HepG2 (cell line): ENCODE results near the gene OARD1. TPM values are rescaled to one million over a fixed set of nuclear protein-coding genes. Genes with fewer than 3 reads are reported as not detected.

Experiments
- CBX1 ChIP-seq: IDR thresholded peaks from one replicate; pipeline ENCODE4 v1.6.1; 2016; ENCODE audit warnings: antibody characterized with exemption, low read depth
- CEBPB ChIP-seq: IDR thresholded peaks from 2 replicates; pipeline ENCODE4 v1.6.1; 2011; ENCODE audit warnings: low read depth, low read length, improper control_type of control experiment, borderline replicate concordance
- CSRNP2 ChIP-seq: sonication (generic); formaldehyde crosslinking; conservative IDR thresholded peaks from 2 replicates; pipeline ENCODE4 v1.8.0; 2022; ENCODE audit warnings: low read depth, missing genetic modification reagents
- DRAP1 ChIP-seq: IDR thresholded peaks from 2 replicates; pipeline ENCODE4 v1.6.1; 2016; ENCODE audit warnings: missing genetic modification reagents, missing compliant biosample characterization
- KMT2B ChIP-seq: IDR thresholded peaks from 2 replicates; pipeline ENCODE4 v1.6.1; 2016; ENCODE audit warnings: missing genetic modification reagents, missing compliant biosample characterization
- MBD4 ChIP-seq: IDR thresholded peaks from 2 replicates; pipeline ENCODE4 v1.6.1; 2012; ENCODE audit warnings: low read length, inconsistent platforms, borderline replicate concordance
- NFYB ChIP-seq: sonication (generic); formaldehyde crosslinking; IDR thresholded peaks from 2 replicates; pipeline ENCODE4 v1.4.0; 2020; ENCODE audit warnings: missing genetic modification reagents
- PLRG1 ChIP-seq: fragments of 450-650 bp; conservative IDR thresholded peaks from 2 replicates; pipeline ENCODE4 v1.6.1; 2016
- PRPF4 ChIP-seq: fragments of 200-400 bp; formaldehyde crosslinking; IDR thresholded peaks from 2 replicates; pipeline ENCODE4 v1.6.1; 2016; ENCODE audit warnings: low read length, low read depth; ENCODE audit not compliant: poor library complexity, severe bottlenecking
- RARA ChIP-seq: IDR thresholded peaks from 2 replicates; pipeline ENCODE4 v1.6.1; 2016; ENCODE audit warnings: missing genetic modification reagents, missing compliant biosample characterization
- SNAPC2 ChIP-seq: sonication (generic); formaldehyde crosslinking; IDR thresholded peaks from 2 replicates; pipeline ENCODE4 v1.8.1; 2022; ENCODE audit warnings: mild to moderate bottlenecking, missing genetic modification reagents
- SOX6 ChIP-seq, 2 experiments: fragments of 450-650 bp in 1 of 2; sonication (generic) in 1 of 2; formaldehyde crosslinking in 1 of 2; IDR thresholded peaks; 2 replicates each; pipeline versions ENCODE4 v1.4.0 to v1.6.1; 2017 to 2020; ENCODE audit warnings: antibody characterized with exemption in 1 of 2, mild to moderate bottlenecking in 1 of 2, missing genetic modification reagents in 1 of 2
- TEAD2 ChIP-seq: sonication (generic); formaldehyde crosslinking; IDR thresholded peaks from 2 replicates; pipeline ENCODE4 v1.9.0; 2021; ENCODE audit warnings: missing genetic modification reagents
- TERF1 ChIP-seq: sonication (generic); formaldehyde crosslinking; IDR thresholded peaks from 2 replicates; pipeline ENCODE4 v1.8.0; 2022; ENCODE audit warnings: mild to moderate bottlenecking, missing genetic modification reagents, moderate library complexity
- THAP8 ChIP-seq: sonication (generic); formaldehyde crosslinking; IDR thresholded peaks from 2 replicates; pipeline ENCODE4 v1.5.1; 2020; ENCODE audit warnings: missing genetic modification reagents, mild to moderate bottlenecking, borderline replicate concordance
- TRIM22 ChIP-seq: fragments of 450-650 bp; IDR thresholded peaks from 2 replicates; pipeline ENCODE4 v1.6.1; 2017
- ZC3H13 ChIP-seq: sonication (generic); formaldehyde crosslinking; IDR thresholded peaks from 2 replicates; pipeline ENCODE4 v1.8.1; 2023; ENCODE audit warnings: mild to moderate bottlenecking, missing genetic modification reagents, moderate library complexity
- ZFYVE20 ChIP-seq: sonication (generic); formaldehyde crosslinking; IDR thresholded peaks from 2 replicates; pipeline ENCODE4 v1.8.0; 2023; ENCODE audit warnings: low read depth, mild to moderate bottlenecking, moderate library complexity, missing genetic modification reagents, borderline replicate concordance
- ZNF121 ChIP-seq: sonication (generic); formaldehyde crosslinking; IDR thresholded peaks from 2 replicates; pipeline ENCODE4 v1.5.0; 2020; ENCODE audit warnings: mild to moderate bottlenecking, missing genetic modification reagents
- ZNF451 ChIP-seq: sonication (generic); formaldehyde crosslinking; IDR thresholded peaks from 2 replicates; pipeline ENCODE4 v1.5.0; 2020; ENCODE audit warnings: mild to moderate bottlenecking, missing genetic modification reagents
- ZNF460 ChIP-seq: sonication (generic); formaldehyde crosslinking; IDR thresholded peaks from 2 replicates; pipeline ENCODE4 v1.5.1; 2020; ENCODE audit warnings: missing genetic modification reagents, mild to moderate bottlenecking, borderline replicate concordance
- ZNF512B ChIP-seq: sonication (generic); formaldehyde crosslinking; IDR thresholded peaks from 2 replicates; pipeline ENCODE4 v1.5.1; 2020; ENCODE audit warnings: missing genetic modification reagents, mild to moderate bottlenecking, borderline replicate concordance
- ZNF672 ChIP-seq: sonication (generic); formaldehyde crosslinking; IDR thresholded peaks from 2 replicates; pipeline ENCODE4 v1.8.1; 2022; ENCODE audit warnings: missing genetic modification reagents
- polyA plus RNA-seq, 8 experiments: library from polyadenylated mRNA; depleted of rRNA in 3 of 8; stranded (reverse) in 7 of 8; unstranded in 1 of 8; fragments of >200 nt; fragmentation: Illumina TruSeq in 4 of 8; extraction: Trizol in 4 of 8; gene quantifications; 2 replicates each; pipeline versions ENCODE4 v1.2.1 to v1.2.3, GENCODE V29; 2011 to 2016; ENCODE audit warnings: low read depth in 4 of 8, missing spikeins in 1 of 8, mixed read lengths in 1 of 8; ENCODE audit not compliant: insufficient read depth in 1 of 8
- total RNA-seq, 5 experiments: library from RNA; depleted of rRNA; stranded (reverse); fragments of >200 nt; fragmentation: Illumina TruSeq; extraction: Trizol; gene quantifications; 2 replicates each; pipeline ENCODE4 v1.2.3, GENCODE V29; 2016; ENCODE audit warnings: low read depth in 1 of 5

Gene OARD1
- total and polyA plus RNA-seq, 2 of the 13 experiments (the other 11 are each of a cell fraction or from before 2014, with no cell fraction given), result 18.4 to 49.0 TPM

- no peak for TF ChIP-seq TRIM22
- no peak for TF ChIP-seq PRPF4
- TF ChIP-seq TEAD2 (CRISPR knock-in tag), result no peak
- no peak for TF ChIP-seq SOX6 (IDR thresholded peaks at IDR 0.05)
- peak; percentile 92 for TF ChIP-seq SOX6 (CRISPR knock-in tag; IDR thresholded peaks at IDR 0.05)
- TF ChIP-seq KMT2B (CRISPR knock-in tag), result peak; percentile 75; the same call in 1 of the 2 replicates
- TF ChIP-seq ZNF512B (CRISPR knock-in tag), result no peak
- TF ChIP-seq ZNF121 (CRISPR knock-in tag), result no peak
- no peak for TF ChIP-seq TERF1 (CRISPR knock-in tag)
- peak; percentile 65; the same call in 1 of the 2 replicates for TF ChIP-seq ZC3H13 (CRISPR knock-in tag)
- no peak for TF ChIP-seq ZFYVE20 (CRISPR knock-in tag)
- TF ChIP-seq PLRG1, result no peak
- no peak for TF ChIP-seq THAP8 (CRISPR knock-in tag)
- TF ChIP-seq CBX1, result no peak
- no peak for TF ChIP-seq ZNF672 (CRISPR knock-in tag)
- TF ChIP-seq CSRNP2 (CRISPR knock-in tag), result no peak
- no peak for TF ChIP-seq ZNF451
- no peak for TF ChIP-seq ZNF460 (CRISPR knock-in tag)
- no peak for TF ChIP-seq SNAPC2 (CRISPR knock-in tag)
- peak; percentile 37; the same call in 1 of the 2 replicates for TF ChIP-seq DRAP1
- TF ChIP-seq NFYB (CRISPR knock-in tag), result no peak
- TF ChIP-seq MBD4, result peak; percentile 90
- TF ChIP-seq CEBPB, result no peak
- TF ChIP-seq RARA (CRISPR knock-in tag), result peak; percentile 99
These were observed 6.6 kb downstream of the OARD1 start (continued) for GRCh38 chr6:41065550-41066026.
